Measurements from ENCODE around the gene PRKCE.

PRKCE gene

DNA sequence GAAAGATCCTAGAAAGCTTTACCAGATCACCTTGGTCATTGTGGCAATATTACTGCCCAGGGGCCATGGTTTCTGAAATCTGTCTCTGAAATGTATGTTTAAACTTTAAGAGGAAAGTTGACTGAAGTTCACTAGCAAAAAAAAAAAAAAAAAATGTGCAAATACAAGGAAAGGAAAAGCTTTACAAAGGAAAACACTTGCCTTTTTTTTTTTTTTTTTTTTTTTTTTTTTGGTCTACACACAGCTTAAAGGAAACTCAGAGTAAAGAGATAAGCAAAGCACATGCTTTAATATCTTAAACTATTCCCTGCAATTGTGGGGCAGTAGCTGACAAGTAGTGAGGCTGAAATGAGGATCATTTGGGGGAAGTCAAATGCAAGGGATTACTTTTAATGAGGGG is 471.5 kb downstream of the PRKCE start:
- Histone ChIP-seq H3K4ac (ENCODE audit: low read depth, low read length) (no peak overlapping the region), H3K79me1 (ENCODE audit: low read length) (no peaks in the 10 kb centered on the region), H3K27me3 (ENCODE audit: insufficient read depth, low read length, poor library complexity) (no peaks in the 10 kb centered on the region), H3K18ac (ENCODE audit: low read length) (no peak overlapping the region), H2AK5ac (ENCODE audit: low read length) (no peak overlapping the region), H3K56ac (ENCODE audit: low read length) (no peak overlapping the region), H2BK120ac (ENCODE audit: low read depth, low read length) (no peak overlapping the region), H3K9ac (ENCODE audit: low read length) (no peak overlapping the region), H3K36me3 (ENCODE audit: control insufficient read depth, insufficient read depth, low read length) (no peaks in the 10 kb centered on the region), H3K4me2 (ENCODE audit: low read length) (no peak overlapping the region), H4K5ac (ENCODE audit: low read length) (no peak overlapping the region), H3K4me3 (ENCODE audit: low read length) (no peak overlapping the region), H2BK15ac (replicated peaks; ENCODE audit: low read depth) (no peak overlapping the region), H3K23ac (ENCODE audit: low read length) (no peak overlapping the region), H3K4me1 (ENCODE audit: control insufficient read depth, low read depth, low read length) (no peaks in the 10 kb centered on the region), H3K27ac (ENCODE audit: low read depth, low read length) (no peak overlapping the region), H2BK5ac (ENCODE audit: low read length) (no peak overlapping the region), H3K79me2 (ENCODE audit: control insufficient read depth, insufficient read depth, low read length) (no peaks in the 10 kb centered on the region), H4K8ac (ENCODE audit: low read depth, low read length) (no peak overlapping the region)
- no peak for DNase-seq

DNA sequence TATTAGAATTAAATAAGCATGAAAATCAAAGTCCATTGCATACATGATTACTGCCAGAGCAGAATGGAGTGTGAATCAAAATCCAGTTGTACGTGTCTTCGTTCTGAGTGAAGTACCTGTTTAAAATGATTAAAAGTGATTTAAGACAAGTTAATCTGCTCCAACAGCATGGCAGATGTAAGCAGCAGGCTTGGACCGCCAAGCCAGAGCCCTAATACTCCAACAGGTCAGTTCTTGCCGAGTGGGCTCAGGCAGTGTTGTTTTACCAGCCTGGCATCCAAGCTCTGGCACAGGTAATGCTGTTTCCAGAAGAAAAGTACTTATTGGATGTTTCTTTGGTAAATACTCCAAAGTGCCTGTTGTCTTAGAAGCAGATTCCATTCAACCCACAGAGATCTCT is 474.3 kb downstream of the PRKCE start:
- Histone ChIP-seq H3K4ac (ENCODE audit: low read depth, low read length) (no peak overlapping the region), H3K9ac (ENCODE audit: low read length) (no peak overlapping the region), H3K4me3 (ENCODE audit: low read length) (no peak overlapping the region), H3K79me1 (ENCODE audit: low read length) (no peaks in the 10 kb centered on the region), H2BK120ac (ENCODE audit: low read depth, low read length) (no peak overlapping the region), H2BK15ac (replicated peaks; ENCODE audit: low read depth) (no peak overlapping the region), H3K36me3 (ENCODE audit: control insufficient read depth, insufficient read depth, low read length) (no peaks in the 10 kb centered on the region), H3K27me3 (ENCODE audit: insufficient read depth, low read length, poor library complexity) (no peaks in the 10 kb centered on the region), H4K5ac (ENCODE audit: low read length) (no peak overlapping the region), H3K27ac (ENCODE audit: low read depth, low read length) (no peak overlapping the region), H3K4me1 (ENCODE audit: control insufficient read depth, low read depth, low read length) (no peaks in the 10 kb centered on the region), H3K56ac (ENCODE audit: low read length) (no peak overlapping the region), H2BK5ac (ENCODE audit: low read length) (no peak overlapping the region), H4K8ac (ENCODE audit: low read depth, low read length) (no peak overlapping the region), H2AK5ac (ENCODE audit: low read length) (no peak overlapping the region), H3K4me2 (ENCODE audit: low read length) (no peak overlapping the region), H3K79me2 (ENCODE audit: control insufficient read depth, insufficient read depth, low read length) (no peaks in the 10 kb centered on the region), H3K18ac (ENCODE audit: low read length) (no peak overlapping the region), H3K23ac (ENCODE audit: low read length) (no peak overlapping the region)
- DNase-seq = no peak
- no CpG with 5 or more reads among the region's 4 CpGs for WGBS (ENCODE audit: extremely low coverage, insufficient coverage, low lambda C conversion rate)

DNA sequence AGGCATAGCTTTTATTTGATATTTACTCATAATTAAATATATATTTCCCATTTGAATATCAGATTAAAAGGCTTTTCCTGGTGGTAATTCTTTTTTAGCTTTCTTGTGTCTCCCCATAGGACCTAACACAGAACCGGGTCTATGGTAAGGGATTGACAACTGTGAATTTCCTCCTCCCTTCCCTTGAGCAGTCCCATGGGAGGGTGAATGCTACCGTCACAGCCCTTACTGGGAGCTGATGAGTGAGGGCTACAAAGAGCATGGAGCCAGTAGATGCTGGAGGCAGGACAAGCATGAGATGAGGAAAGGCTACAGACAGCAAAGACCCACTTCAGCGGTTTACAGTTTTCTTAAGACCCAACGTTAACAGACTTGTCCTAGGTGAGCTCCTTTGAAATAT is 475.1 kb downstream of the PRKCE start:
- Histone ChIP-seq H3K23ac (ENCODE audit: low read length) (no peak overlapping the region), H3K36me3 (ENCODE audit: control insufficient read depth, insufficient read depth, low read length) (no peaks in the 10 kb centered on the region), H4K5ac (ENCODE audit: low read length) (no peak overlapping the region), H3K27ac (ENCODE audit: low read depth, low read length) (no peak overlapping the region), H3K18ac (ENCODE audit: low read length) (no peak overlapping the region), H3K27me3 (ENCODE audit: insufficient read depth, low read length, poor library complexity) (no peaks in the 10 kb centered on the region), H3K9ac (ENCODE audit: low read length) (no peak overlapping the region), H3K4me1 (ENCODE audit: control insufficient read depth, low read depth, low read length) (no peaks in the 10 kb centered on the region), H3K4me3 (ENCODE audit: low read length) (no peak overlapping the region), H2BK120ac (ENCODE audit: low read depth, low read length) (no peak overlapping the region), H3K79me1 (ENCODE audit: low read length) (no peaks in the 10 kb centered on the region), H3K4ac (ENCODE audit: low read depth, low read length) (no peak overlapping the region), H3K56ac (ENCODE audit: low read length) (no peak overlapping the region), H2AK5ac (ENCODE audit: low read length) (no peak overlapping the region), H2BK5ac (ENCODE audit: low read length) (no peak overlapping the region), H4K8ac (ENCODE audit: low read depth, low read length) (no peak overlapping the region), H2BK15ac (replicated peaks; ENCODE audit: low read depth) (no peak overlapping the region), H3K79me2 (ENCODE audit: control insufficient read depth, insufficient read depth, low read length) (no peaks in the 10 kb centered on the region), H3K4me2 (ENCODE audit: low read length) (no peak overlapping the region)
- DNase-seq = no peak
- WGBS (ENCODE audit: extremely low coverage, insufficient coverage, low lambda C conversion rate) = no CpG with 5 or more reads among the region's 4 CpGs

DNA sequence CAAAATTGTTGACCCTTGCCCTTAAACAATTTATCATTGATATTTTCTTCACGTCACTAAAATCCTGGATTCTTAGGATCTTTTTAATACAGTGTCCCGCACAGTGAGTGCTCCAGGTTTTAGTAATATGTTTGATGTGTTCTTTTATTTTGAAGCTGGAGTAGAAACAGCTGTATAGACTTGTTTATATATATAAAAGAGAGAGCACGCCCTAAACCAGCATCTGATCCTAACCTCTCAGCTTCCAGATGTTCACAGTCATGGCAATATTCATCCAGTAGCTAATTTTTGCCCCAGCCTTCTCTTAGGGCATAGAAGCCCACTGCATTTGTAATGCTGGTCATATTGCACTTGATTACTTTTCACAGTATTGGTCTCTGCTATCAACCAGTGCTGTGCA is 475.7 kb downstream of the PRKCE start:
- Histone ChIP-seq H3K56ac (ENCODE audit: low read length) (no peak overlapping the region), H2BK15ac (replicated peaks; ENCODE audit: low read depth) (no peak overlapping the region), H3K4ac (ENCODE audit: low read depth, low read length) (no peak overlapping the region), H2AK5ac (ENCODE audit: low read length) (no peak overlapping the region), H3K4me2 (ENCODE audit: low read length) (no peak overlapping the region), H3K4me3 (ENCODE audit: low read length) (no peak overlapping the region), H3K36me3 (ENCODE audit: control insufficient read depth, insufficient read depth, low read length) (no peaks in the 10 kb centered on the region), H3K27me3 (ENCODE audit: insufficient read depth, low read length, poor library complexity) (no peaks in the 10 kb centered on the region), H4K5ac (ENCODE audit: low read length) (no peak overlapping the region), H3K27ac (ENCODE audit: low read depth, low read length) (no peak overlapping the region), H3K18ac (ENCODE audit: low read length) (no peak overlapping the region), H3K79me1 (ENCODE audit: low read length) (no peaks in the 10 kb centered on the region), H3K23ac (ENCODE audit: low read length) (no peak overlapping the region), H3K79me2 (ENCODE audit: control insufficient read depth, insufficient read depth, low read length) (no peaks in the 10 kb centered on the region), H2BK120ac (ENCODE audit: low read depth, low read length) (no peak overlapping the region), H4K8ac (ENCODE audit: low read depth, low read length) (no peak overlapping the region), H3K4me1 (ENCODE audit: control insufficient read depth, low read depth, low read length) (no peaks in the 10 kb centered on the region), H3K9ac (ENCODE audit: low read length) (no peak overlapping the region), H2BK5ac (ENCODE audit: low read length) (no peak overlapping the region)
- no peak for DNase-seq
- WGBS (ENCODE audit: extremely low coverage, insufficient coverage, low lambda C conversion rate) = no CpG with 5 or more reads among the region's 3 CpGs

DNA sequence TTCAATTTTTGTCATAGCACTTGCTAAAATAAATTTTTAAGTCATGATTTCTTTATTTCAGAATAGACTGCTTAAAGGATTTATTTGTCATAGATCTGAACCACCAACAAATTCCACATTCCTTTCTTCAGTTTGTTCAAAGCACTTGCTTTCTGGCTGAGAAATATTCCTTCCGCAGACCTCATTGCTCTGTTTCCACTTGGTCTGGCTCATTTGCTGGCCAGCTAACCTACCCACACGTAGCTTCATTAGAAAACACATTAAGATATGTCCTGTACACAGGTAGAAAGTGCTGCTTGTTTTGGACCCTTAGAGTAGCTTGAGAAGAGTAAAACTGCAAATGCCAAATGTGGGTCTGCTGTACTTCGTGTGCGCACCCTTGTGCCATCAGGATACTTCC is 479.0 kb downstream of the PRKCE start:
- DNase-seq = no peak
- H3K36me3 ChIP-seq (ENCODE audit: control insufficient read depth, insufficient read depth, low read length) = no peaks in the 10 kb centered on the region
- no peak overlapping the region for H3K56ac ChIP-seq (ENCODE audit: low read length)
- H3K27ac ChIP-seq (ENCODE audit: low read depth, low read length) = no peak overlapping the region
- no peak overlapping the region for H4K5ac ChIP-seq (ENCODE audit: low read length)
- no peak overlapping the region for H3K4me3 ChIP-seq (ENCODE audit: low read length)
- H3K79me2 ChIP-seq (ENCODE audit: control insufficient read depth, insufficient read depth, low read length) = no peaks in the 10 kb centered on the region
- no peaks in the 10 kb centered on the region for H3K27me3 ChIP-seq (ENCODE audit: insufficient read depth, low read length, poor library complexity)
- H2BK5ac ChIP-seq (ENCODE audit: low read length) = no peak overlapping the region
- H3K18ac ChIP-seq (ENCODE audit: low read length) = no peak overlapping the region
- no peaks in the 10 kb centered on the region for H3K79me1 ChIP-seq (ENCODE audit: low read length)
- no peak overlapping the region for H2AK5ac ChIP-seq (ENCODE audit: low read length)
- no peak overlapping the region for H2BK120ac ChIP-seq (ENCODE audit: low read depth, low read length)
- H4K8ac ChIP-seq (ENCODE audit: low read depth, low read length) = no peak overlapping the region
- H3K4me1 ChIP-seq (ENCODE audit: control insufficient read depth, low read depth, low read length) = no peaks in the 10 kb centered on the region
- no peak overlapping the region for H3K9ac ChIP-seq (ENCODE audit: low read length)
- no peak overlapping the region for H3K4ac ChIP-seq (ENCODE audit: low read depth, low read length)
- no CpG with 5 or more reads among the region's 4 CpGs for WGBS (ENCODE audit: extremely low coverage, insufficient coverage, low lambda C conversion rate)
- no peak overlapping the region for H3K23ac ChIP-seq (ENCODE audit: low read length)
- H2BK15ac ChIP-seq (replicated peaks; ENCODE audit: low read depth) = no peak overlapping the region
- H3K4me2 ChIP-seq (ENCODE audit: low read length) = no peak overlapping the region

DNA sequence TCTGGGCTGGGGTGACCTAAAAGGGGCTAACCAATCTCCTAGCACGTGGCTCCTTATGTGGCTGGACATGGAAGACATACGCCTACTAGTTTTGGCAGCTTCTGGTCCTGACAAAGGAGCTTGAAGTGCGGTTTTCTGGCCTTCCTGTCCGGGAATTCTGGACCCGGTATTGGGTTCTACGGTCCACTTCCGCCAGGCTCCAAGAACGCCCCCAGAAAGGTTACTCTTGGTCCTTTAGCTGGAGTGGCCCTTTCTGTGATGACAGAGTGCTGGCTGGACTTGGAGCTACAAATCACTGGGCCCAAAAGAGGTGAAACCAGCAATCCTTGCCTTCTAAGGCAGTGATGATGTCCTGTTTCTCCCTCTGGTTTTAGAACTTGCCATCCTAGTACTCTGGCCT is 481.5 kb downstream of the PRKCE start:
- Histone ChIP-seq H4K5ac (ENCODE audit: low read length) (no peak overlapping the region), H3K56ac (ENCODE audit: low read length) (no peak overlapping the region), H3K36me3 (ENCODE audit: control insufficient read depth, insufficient read depth, low read length) (no peaks in the 10 kb centered on the region)

More for the DNA sequence above, 481.5 kb downstream of the PRKCE start:
- Histone ChIP-seq H3K9ac (ENCODE audit: low read length) (no peak overlapping the region), H2BK120ac (ENCODE audit: low read depth, low read length) (no peak overlapping the region), H3K18ac (ENCODE audit: low read length) (no peak overlapping the region), H2BK15ac (replicated peaks; ENCODE audit: low read depth) (no peak overlapping the region), H4K8ac (ENCODE audit: low read depth, low read length) (no peak overlapping the region), H3K27me3 (ENCODE audit: insufficient read depth, low read length, poor library complexity) (no peaks in the 10 kb centered on the region), H3K4me2 (ENCODE audit: low read length) (no peak overlapping the region), H2AK5ac (ENCODE audit: low read length) (no peak overlapping the region), H3K27ac (ENCODE audit: low read depth, low read length) (no peak overlapping the region), H3K23ac (ENCODE audit: low read length) (no peak overlapping the region), H3K4me1 (ENCODE audit: control insufficient read depth, low read depth, low read length) (no peaks in the 10 kb centered on the region), H3K79me1 (ENCODE audit: low read length) (no peaks in the 10 kb centered on the region), H3K79me2 (ENCODE audit: control insufficient read depth, insufficient read depth, low read length) (no peaks in the 10 kb centered on the region), H3K4ac (ENCODE audit: low read depth, low read length) (no peak overlapping the region), H2BK5ac (ENCODE audit: low read length) (no peak overlapping the region), H3K4me3 (ENCODE audit: low read length) (no peak overlapping the region)
- DNase-seq = no peak
- no CpG with 5 or more reads among the region's 8 CpGs for WGBS (ENCODE audit: extremely low coverage, insufficient coverage, low lambda C conversion rate)
